Measurements from ENCODE around the gene OR4A15. TPM values are rescaled to one million over a fixed set of nuclear protein-coding genes. Genes with fewer than 3 reads are reported as not detected.

OR4A15 gene
- not detected in 2 replicates for total RNA-seq (2014; rRNA removed; shearing (Covaris generic))
- polyA plus RNA-seq (2015; cell fraction: cytosol; rRNA removed) = not detected in 2 replicates
- not detected in 2 replicates for polyA plus RNA-seq (2015; cell fraction: nucleus; rRNA removed)

GRCh38 chr11:55367674-55368073, at the start of gene OR4A15:
TSS of gene OR4A15 (plus strand) at chr11:55367974. CDS start at chr11:55367974, 0 bp downstream.
- no peak for DNase-seq (ENCODE audit: low read depth)

- peak; percentile 5 for DNase-seq (ENCODE audit: low read depth)
Observed at GRCh38 chr11:55324500-55324899, 43.3 kb upstream of the OR4A15 start.

- no peak for DNase-seq (ENCODE audit: low read depth)
Observed at GRCh38 chr11:55342901-55343300, 24.9 kb upstream of the OR4A15 start, which contains the start of gene OR4A16. TSS of gene OR4A16 (plus strand) at chr11:55343201. CDS start at chr11:55343201, 0 bp downstream.

- no peak for DNase-seq (ENCODE audit: low read depth)
Observed at GRCh38 chr11:55345306-55345705, 22.5 kb upstream of the OR4A15 start.

- DNase-seq (ENCODE audit: low read depth) = no peak
Observed at GRCh38 chr11:55349032-55349431, 18.7 kb upstream of the OR4A15 start.

- peak; percentile 50 for DNase-seq (ENCODE audit: low read depth)
Observed at GRCh38 chr11:55357560-55358184, 10.1 kb upstream of the OR4A15 start.

- no peak for DNase-seq (ENCODE audit: low read depth)
Observed at GRCh38 chr11:55401011-55401410, 33.2 kb downstream of the OR4A15 start.

Small RNA genes within 50 kb of the gene (small RNA-seq; reads per million reads assigned to genes)
- gene OR4X7P = not detected

Other genes starting within 250 kb of the OR4A15 start
- gene TRIM48, start 105.8 kb upstream of the OR4A15 start, total RNA-seq (2014; rRNA removed; shearing (Covaris generic)) = not detected in 2 replicates
- not detected in 2 replicates for gene OR4A16, start 24.8 kb upstream of the OR4A15 start, total RNA-seq (2014; rRNA removed; shearing (Covaris generic))
- not detected in 2 replicates for gene OR4C15, start 186.5 kb downstream of the OR4A15 start, total RNA-seq (2014; rRNA removed; shearing (Covaris generic))
- not detected in 2 replicates for gene OR4C16, start 204.2 kb downstream of the OR4A15 start, total RNA-seq (2014; rRNA removed; shearing (Covaris generic))
- not detected in 2 replicates for gene OR4C11, start 239.7 kb downstream of the OR4A15 start, total RNA-seq (2014; rRNA removed; shearing (Covaris generic))